Prostate gland (tissue), 2 donors: ENCODE measurements around the gene IL9R.
"Not testable (repeated sequence)": the region's sequence is repeated elsewhere in the genome, so short reads cannot be mapped to it uniquely, and the experiment has no call there.

Experiments used
- POLR2A ChIP-seq: fragments of 450-650 bp; IDR thresholded peaks from one replicate; pipeline ENCODE4 v1.6.1; 2016; ENCODE audit warnings: antibody characterized with exemption, mild to moderate bottlenecking
- TF ChIP-seq, protein P1 (sequence below), 4 experiments: fragments of 200-600 bp in 2 of 4; fragments of 450-650 bp in 2 of 4; sonication (generic) in 2 of 4; IDR thresholded peaks; 1 replicate in 3 of 4; 2 replicates in 1 of 4; pipeline ENCODE4 v1.5.1; 2016 to 2019; ENCODE audit warnings: antibody characterized with exemption in 4 of 4, mild to moderate bottlenecking in 2 of 4, moderate library complexity in 2 of 4

DNA sequence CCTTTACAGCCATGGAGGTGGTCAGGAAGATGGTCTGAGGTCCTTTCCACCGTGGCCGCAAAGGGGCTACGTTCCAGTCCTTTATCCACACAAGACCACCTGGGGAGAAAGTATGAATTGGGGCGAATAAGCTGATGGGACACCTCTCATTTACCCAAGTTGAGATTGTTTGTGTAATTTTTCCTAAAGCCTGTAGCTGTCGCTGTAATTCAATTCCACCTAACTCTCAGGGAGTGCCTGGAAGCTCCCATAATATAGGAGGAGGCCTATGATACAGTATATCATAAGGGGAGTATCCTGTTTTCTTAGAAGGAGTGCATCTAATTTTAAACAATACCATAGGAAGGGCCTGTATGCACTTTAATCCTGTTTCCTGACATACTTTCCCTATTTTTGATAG, 25.8 kb upstream of the IL9R start:
- not testable (repeated sequence) for TF ChIP-seq POLR2A
- TF ChIP-seq, protein P1, sequence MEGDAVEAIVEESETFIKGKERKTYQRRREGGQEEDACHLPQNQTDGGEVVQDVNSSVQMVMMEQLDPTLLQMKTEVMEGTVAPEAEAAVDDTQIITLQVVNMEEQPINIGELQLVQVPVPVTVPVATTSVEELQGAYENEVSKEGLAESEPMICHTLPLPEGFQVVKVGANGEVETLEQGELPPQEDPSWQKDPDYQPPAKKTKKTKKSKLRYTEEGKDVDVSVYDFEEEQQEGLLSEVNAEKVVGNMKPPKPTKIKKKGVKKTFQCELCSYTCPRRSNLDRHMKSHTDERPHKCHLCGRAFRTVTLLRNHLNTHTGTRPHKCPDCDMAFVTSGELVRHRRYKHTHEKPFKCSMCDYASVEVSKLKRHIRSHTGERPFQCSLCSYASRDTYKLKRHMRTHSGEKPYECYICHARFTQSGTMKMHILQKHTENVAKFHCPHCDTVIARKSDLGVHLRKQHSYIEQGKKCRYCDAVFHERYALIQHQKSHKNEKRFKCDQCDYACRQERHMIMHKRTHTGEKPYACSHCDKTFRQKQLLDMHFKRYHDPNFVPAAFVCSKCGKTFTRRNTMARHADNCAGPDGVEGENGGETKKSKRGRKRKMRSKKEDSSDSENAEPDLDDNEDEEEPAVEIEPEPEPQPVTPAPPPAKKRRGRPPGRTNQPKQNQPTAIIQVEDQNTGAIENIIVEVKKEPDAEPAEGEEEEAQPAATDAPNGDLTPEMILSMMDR (IDR thresholded peaks at IDR 0.05): not testable (repeated sequence)
